ENCODE data around the gene GP9. TPM values are rescaled to one million over a fixed set of nuclear protein-coding genes. Genes with fewer than 3 reads are reported as not detected.

Gene GP9
- polyA plus RNA-seq (ENCODE audit: insufficient read length in 3 of 3) = 1 to 10 TPM in 1 of 3 donors, under 1 TPM in 2; 0.89 to 2.2 (median 0.92) TPM

DNA sequence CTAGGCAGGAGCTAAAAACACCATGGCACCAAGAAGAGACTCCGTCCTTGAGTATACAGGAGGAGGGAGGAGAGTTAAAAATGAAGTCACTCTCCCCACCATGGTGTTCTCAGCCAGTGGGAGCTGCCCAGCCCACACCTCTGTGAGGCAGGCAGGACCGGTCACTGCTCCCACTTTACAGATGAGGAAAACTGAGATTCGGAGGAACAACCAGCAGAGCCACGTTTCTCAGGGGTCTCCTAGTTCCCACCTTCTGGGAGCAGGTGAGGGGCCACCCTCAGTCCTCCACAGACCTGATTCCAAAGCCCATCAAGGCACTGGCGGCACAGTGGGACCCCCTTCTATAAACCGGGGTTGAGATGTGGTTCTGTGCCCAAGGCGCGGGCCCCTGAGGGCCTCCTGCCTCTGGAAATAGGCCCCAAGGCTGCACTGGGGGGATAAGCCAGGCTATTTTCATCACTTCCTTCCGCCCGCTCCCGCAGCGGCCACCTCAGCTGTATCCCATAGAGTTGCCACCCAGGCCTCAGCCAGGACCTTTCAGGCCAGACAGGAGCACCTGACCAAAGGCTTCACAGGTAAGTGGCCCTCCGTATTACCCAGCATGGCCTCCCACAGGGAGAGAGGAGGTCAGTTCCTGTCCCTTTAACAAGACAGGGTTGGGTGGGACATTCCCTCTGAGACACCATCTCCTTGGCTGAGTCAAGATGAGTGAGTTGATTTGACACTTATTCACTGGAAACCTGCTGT, at the start of gene GP9:
Gene GP9, plus strand, starts transcription at position 504 of the 747 bp plus-strand sequence. CDS start 961 bp downstream, outside the sequence.
- DNase-seq (ENCODE audit: low read depth in 3 of 3, low spot score in 2 of 3) = no peak

DNA sequence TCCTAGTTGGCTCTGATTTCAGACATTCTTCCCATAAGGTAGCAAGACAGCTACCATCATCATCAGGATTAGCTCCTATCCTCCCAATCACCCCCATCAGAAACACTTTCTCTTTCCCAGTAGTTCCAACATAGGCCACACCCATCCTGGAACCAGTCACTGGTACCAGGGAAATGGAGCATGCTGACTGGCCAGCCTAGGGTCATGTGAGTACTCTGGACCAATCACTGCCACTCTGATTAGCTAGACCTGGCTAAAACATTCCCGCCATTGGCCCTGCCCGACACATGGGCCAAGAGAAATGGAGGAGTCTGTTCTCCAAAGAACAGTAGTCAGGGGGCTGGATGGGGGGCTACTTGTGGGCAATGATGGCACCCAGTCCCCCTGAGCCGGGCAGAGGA, 47.1 kb upstream of the GP9 start:
- no peak for DNase-seq (ENCODE audit: low read depth in 3 of 3, low spot score in 2 of 3)

- DNase-seq (ENCODE audit: low read depth in 3 of 3, low spot score in 2 of 3) = no peak
Observed at GRCh38 chr3:129014148-129014547, 46.4 kb upstream of the GP9 start.

DNA sequence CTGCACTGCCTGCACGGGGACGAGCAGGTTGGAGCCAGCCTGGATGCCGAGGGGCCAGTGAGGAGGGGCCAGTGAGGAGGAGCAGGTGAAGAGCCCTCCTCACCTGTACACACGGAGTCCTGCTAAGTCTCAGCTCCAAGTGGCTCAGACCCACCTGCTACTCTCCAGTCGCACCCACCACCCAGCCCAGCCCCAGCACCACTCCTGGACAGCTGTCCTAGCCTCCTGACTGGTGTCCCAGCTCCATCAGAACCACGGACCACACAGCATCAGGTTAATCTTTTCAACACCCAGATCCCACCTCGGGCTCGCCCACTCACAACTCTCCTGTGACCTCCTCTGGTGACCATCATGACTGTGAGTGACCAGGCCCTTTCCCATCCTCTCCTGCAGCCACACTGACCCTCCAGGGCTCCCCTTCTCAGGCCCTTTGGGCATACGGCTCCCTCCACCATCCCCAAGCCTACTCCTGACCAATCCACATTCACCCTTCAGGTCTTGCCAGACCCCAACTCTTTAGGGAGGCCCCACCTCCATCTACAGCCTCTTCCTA, 45.7 kb upstream of the GP9 start:
- no peak for DNase-seq (ENCODE audit: low read depth in 3 of 3, low spot score in 2 of 3)

- DNase-seq (ENCODE audit: low read depth in 3 of 3, low spot score in 2 of 3) = no peak
Observed at GRCh38 chr3:129015388-129016105, 45.0 kb upstream of the GP9 start.

- DNase-seq (ENCODE audit: low read depth in 3 of 3, low spot score in 2 of 3) = no peak
Observed at GRCh38 chr3:129016356-129016719, 44.2 kb upstream of the GP9 start.

- no peak for DNase-seq (ENCODE audit: low read depth in 3 of 3, low spot score in 2 of 3)
Observed at GRCh38 chr3:129016720-129017483, 43.7 kb upstream of the GP9 start.

DNA sequence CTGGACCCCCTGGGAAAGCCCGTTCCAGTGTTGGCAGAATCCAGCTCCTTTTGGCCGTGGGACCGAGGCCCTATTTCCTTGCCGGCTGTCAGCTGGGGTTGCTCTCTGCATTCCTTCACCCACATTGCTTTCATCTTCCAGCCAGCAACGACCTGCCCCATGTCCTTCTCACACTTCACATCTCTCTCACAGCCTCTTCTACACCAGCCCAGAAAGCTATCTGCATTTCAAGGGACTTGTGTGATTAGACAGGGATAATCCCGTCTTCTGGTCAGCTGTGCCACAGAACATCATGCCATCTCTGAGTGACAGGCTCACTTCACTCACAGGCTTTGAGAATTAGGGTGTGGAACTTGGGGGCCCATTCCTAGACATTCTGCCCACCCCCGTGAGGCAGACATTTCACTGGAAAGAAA, 43.1 kb upstream of the GP9 start:
- DNase-seq (ENCODE audit: low read depth in 3 of 3, low spot score in 2 of 3) = no peak

DNA sequence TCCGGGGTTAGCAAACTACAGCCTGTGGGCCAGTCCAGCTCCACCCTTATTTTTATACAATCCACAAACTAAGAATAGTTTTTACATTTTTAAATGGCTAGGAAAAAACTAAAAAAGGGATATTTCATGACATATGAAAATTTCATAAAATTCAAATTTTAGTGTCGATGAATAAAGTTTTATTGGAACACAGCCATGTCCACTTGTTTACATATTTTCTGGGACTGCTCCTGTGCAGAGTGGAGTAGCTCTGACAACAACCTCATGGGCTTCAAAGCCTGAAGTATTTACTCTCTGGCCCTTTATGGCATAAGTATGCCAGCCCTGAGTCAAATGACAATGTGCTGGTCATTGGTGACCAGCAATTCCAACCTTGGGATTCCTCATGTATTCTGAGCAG, 42.3 kb upstream of the GP9 start:
- DNase-seq (ENCODE audit: low read depth in 3 of 3, low spot score in 2 of 3) = no peak

DNA sequence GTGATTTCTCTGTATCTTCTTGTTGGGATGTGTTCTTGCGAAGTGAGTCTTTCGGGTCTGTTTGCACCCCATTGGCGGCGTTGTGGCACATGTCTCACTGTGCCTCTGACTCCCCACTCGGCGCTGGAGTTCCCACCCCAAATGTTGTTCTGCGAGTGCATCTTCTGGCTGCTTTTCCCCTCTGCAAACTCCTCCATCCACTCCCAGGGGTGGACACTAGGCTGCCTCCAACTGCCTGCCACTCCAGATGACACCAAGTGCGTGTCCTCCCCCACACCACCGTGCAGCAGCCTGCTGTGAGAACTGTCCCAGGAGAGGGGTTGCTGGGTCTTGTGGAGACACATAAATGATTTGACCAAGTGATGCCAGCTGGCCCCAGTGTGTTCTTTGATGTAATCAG, 41.8 kb upstream of the GP9 start:
- DNase-seq (ENCODE audit: low read depth in 3 of 3, low spot score in 2 of 3) = no peak

- DNase-seq (ENCODE audit: low read depth in 3 of 3, low spot score in 2 of 3) = no peak
Observed at GRCh38 chr3:129019266-129019665, 41.3 kb upstream of the GP9 start.

DNA sequence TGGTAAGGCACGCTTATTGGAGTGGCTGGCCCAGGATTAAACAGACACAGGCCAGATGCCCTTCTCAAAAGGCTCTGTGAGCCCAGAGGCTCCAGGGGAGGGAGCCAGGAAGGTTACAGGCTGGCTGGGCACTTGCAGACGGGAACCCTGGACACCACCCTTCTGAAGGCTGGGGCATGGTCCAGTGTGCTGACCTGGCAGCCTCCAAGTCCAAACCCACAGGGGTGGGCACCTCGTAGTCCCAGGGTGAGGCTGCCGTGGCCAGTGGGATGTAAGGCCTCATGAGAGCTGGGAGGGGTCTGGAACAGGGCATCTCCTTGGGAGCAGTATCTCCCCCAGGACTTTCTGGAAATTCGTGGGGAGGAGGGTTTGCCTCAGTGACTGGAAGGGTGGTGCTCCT, 39.9 kb upstream of the GP9 start:
- DNase-seq (ENCODE audit: low read depth in 3 of 3, low spot score in 2 of 3) = no peak

DNA sequence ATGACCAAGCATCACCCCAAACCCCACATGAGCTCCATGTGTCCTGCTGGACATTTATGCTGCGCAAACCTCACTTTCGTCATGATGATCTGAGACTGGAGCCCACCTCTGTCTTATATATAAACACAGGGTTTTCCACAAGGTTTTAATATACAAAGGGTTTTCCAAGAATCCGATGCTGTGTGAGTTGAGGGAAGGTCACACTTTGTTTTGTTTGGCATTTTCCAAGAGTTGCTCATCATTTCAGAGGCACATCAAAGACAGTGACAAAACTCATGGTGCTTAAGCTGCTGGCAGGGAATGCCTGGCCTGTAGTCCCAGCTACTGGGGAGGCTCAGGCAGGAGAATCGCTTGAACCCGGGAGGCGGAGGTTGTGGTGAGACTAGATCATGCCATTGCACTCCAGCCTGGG, 39.4 kb upstream of the GP9 start:
- DNase-seq (ENCODE audit: low read depth in 3 of 3, low spot score in 2 of 3) = no peak

DNA sequence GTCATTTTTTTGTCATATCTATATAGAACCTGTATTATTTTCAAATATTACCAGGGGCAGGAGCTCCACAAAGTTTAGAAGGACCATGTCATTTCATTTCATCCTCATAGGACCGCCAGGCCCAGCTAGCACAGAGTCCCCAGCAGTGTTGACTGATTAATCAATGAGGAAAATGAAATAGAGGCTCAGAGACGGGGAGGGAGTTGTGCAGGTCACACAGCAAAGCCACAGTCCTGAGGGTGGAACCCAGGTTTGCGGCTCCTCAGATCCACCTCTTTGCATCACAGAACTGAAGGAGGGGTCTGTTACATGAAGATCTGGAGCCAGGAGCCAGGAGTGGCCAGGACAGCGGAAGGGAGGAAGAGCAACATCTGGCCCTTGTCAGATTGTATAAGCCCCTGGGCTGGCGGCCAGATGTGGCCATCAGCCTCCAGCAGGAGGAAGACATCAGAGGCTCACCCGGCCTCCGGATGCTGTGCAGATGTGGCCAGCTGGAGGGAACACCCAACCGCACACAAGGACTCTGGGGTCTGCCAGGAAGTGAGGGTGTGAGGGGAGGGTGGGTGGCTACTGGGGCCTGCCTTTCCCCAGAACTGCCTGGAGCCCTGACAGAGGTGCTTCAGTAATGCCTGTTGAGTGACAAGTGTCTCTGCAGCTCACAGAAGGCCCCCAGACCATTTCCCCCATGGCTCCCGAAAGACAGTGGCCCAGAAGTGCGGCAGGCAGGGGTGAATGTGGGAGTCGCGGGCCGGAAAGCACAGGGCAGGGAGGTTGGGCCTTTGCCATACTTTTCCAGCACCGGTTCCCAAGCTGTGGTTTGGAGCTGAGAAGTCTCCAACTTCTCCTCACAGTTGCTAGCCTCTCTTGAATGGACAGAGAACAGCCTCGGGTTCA, 38.2 kb upstream of the GP9 start:
- DNase-seq (ENCODE audit: low read depth in 3 of 3, low spot score in 2 of 3) = peak in 2 of 3 donors; percentile 60 to 68

DNA sequence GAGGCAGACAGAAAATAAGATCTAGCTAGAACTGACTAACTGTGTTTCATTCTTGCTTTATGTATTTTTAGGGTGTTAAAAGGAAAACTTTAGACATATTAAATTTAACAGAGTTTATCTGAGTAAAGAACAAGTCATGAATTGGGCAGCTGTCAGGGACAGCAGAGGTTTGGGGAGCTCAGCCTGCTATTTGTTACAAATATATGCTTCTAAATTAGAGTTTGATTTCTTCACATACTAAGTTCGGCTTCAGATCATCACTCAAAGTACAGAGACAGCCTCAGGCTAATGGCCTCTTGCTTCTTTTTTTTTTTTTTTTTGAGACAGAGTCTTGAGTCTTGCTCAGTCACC, 37.6 kb upstream of the GP9 start:
- DNase-seq (ENCODE audit: low read depth in 3 of 3, low spot score in 2 of 3) = no peak

GRCh38 chr3:129023909-129024308, 36.7 kb upstream of the GP9 start:
- DNase-seq (ENCODE audit: low read depth in 3 of 3, low spot score in 2 of 3) = no peak

DNA sequence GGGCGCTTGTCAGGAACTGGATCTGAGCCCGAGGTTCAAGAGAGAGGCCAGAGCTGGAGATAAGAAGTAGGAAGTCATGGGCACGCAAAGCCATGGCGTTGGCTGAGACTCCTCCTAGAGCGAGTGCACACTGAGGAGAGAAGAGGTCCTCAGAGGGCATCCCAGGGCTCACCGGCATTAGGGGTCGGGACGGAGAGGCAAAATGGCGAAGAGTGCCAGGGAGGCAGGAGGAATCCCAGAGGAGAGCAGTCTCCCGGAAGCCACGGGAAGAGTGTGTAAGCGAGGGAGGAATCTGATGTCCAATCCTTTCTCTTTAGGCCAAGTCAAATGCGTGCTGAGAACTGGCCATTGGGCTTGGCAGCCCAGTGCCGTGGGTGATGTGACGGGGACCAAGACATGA, 35.5 kb upstream of the GP9 start:
- no peak for DNase-seq (ENCODE audit: low read depth in 3 of 3, low spot score in 2 of 3)

- DNase-seq (ENCODE audit: low read depth in 3 of 3, low spot score in 2 of 3) = no peak
Observed at GRCh38 chr3:129025691-129026435, 34.7 kb upstream of the GP9 start.

- DNase-seq (ENCODE audit: low read depth in 3 of 3, low spot score in 2 of 3) = peak; percentile 61 to 84 (median 76)
Observed at GRCh38 chr3:129026728-129027543, 33.6 kb upstream of the GP9 start.

Data from right renal cortex interstitium (tissue), 3 donors.